Inferior parietal cortex (tissue), 1 donor: ENCODE data around the gene SMDT1.
A peak's percentile ranks its signal among the peaks of the same experiment; 100 is the strongest.
"Not testable (repeated sequence)": the region's sequence is repeated elsewhere in the genome, so short reads cannot be mapped to it uniquely, and the experiment has no call there.

ENCODE experiments used
- DNase-seq: peaks from one replicate; pipeline ENCODE4 v3.0.0-alpha.2; 2016; ENCODE audit errors: extremely low spot score

Gene SMDT1

DNA sequence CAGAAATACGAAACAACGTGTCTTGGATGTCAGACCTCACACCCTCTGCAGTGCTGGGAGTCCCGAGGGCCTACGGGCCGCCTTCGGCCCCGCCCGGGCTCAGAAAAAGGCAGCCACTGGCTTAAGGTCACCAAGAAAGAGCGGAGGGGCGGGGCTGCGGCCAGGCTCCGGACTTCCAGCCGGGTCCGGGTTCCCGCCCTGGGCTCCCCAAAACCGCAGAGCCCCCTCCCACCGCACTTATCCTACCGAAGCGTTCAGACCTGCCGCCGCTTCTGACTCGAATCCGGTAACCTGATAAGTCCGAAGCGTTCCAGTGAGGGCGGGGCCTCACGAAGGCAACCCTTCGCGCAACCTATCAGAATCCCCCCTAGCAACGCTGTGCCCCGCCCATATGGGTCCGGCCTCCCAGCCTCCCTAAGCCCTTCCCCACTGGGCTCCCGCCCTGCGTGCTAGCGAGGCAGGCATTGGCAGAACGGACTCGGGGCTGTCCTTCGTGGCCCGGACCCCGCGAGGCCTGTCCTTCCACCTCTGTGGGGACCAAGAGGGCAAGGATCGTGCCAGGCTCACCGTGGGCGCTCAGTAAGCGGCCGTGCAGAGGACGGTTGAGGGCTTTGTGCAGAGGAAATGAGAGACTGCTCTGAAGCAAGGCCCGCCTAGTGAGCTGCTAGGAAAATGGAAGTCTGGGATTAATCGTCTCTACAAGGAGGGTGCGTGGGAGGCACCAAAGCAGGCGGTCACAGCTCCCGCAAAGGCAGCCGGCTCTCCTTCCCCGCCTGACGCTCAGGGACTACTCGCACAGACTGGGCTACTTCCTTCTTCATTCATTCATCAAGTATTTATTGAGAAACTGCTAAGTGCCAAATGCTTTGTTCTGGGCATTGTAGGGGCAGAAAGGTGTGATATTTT, 8.7 kb upstream of the SMDT1 start, which contains the start of gene NAGA:
NAGA (minus strand) TSS at position 296 of the 906 bp plus-strand sequence. CDS start 515 bp downstream, outside the sequence.
- peak; percentile 91 for DNase-seq

DNA sequence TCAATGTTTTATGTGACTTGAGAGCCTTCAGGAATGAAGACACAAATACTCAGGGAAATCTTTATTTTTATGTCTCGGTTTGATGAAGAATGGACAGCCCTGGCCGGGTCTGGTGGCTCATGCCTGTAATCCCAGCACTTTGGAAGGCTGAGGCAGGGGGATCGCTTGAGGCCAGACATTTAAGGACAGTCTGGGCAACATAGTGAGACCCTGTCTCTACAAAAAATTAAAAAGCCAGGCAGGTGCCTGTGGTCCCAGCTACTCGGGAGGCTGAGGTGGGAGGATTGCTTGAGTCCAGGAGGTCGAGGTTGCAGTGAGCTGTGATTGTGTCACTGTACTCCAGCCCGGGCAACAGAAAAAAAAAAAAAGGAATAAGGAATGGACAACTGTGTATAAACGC, 8.0 kb upstream of the SMDT1 start:
- DNase-seq, result not testable (repeated sequence)

DNA sequence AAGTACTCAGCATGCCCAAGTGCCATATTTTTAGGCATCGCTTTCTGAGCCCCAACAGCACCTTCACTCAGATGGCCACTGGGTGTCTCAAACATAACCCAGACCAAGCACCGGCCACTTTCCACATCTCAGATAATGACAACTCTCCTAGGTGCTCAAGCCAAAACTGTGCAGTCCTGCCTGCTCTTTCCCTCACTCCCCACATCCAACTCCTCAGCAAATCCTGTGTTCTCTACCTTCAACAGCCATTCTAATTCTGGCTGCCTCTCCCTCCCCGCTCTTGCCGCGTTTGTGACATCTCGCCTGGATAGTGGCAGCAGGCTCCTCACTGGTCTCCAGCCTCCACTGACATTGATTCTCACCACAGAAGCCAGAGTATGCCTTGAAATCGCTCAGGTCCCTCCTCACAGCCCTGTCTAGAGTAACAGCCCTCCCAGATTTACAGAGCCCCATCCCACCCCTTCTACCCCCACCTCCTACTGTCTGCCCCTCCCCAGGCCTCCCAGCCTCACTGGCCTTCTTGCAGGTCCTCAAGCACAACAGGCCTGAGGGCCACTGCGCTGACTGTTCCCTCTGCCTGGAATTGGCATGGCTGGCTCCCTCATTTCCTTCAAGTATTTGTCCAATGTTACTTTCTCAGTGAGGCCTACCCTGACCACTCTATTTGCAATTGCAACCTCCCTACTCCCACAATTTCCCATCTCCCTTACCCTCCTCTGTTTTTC, 6.7 kb upstream of the SMDT1 start:
- no peak for DNase-seq

DNA sequence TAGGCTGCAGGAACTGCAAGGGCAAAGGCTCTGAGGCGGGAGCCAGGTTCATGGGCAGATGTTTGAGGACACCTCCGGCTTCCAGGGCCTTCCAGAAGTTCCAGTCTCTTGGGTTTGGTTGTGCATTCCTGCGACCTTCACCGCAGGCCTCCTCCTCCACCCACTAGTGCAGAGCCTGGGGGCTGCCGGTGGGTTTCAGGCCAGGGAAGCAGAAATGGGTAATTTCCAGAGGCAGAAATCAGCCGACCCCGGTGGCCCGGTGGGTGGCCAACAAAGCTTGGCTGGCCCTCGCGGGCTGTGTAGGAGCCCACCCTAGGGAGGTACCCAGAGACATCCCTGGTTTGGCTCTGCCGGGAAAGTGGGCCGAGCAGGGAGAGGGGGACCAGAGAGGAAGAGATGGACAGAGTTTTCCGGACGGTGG, 5.9 kb upstream of the SMDT1 start:
- DNase-seq, result no peak

DNA sequence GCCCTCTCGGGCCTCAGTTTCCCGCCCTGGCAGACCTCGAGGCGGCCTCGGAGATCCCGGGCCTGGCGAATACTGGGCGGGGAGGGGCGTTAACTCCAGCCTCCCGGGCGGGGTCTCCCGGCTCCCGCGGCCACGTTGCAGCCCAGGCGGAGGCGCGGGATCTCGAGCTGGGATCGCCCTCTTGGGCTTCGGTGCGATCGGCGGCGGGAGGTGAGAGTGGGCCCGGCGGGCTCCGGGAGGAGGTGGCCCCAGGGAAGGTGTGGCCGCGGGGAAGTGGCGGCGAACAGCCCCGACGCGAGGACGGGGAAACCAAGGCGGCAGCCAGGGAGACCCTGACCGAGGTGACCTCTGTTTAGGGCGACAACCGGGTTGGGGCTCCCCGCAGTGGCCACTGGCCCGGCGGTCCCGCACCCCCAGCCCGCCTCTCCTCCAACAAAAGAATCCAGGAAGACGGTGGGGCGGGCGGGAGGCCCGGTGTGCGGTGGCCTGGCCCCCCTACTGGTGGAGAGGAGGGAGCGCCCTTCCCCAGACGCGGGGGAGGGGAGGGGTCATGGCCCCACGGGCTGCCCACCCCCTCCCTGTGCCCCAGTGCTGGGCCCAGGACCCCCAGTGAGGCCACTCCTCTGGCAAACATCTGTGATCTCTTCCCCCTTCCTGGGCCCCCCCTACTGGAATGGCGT, 5.2 kb upstream of the SMDT1 start, which contains the start of gene PHETA2:
PHETA2 (plus strand) TSS at position 117 of the 680 bp plus-strand sequence. CDS start 3,046 bp downstream, outside the sequence.
- DNase-seq, result no peak

DNA sequence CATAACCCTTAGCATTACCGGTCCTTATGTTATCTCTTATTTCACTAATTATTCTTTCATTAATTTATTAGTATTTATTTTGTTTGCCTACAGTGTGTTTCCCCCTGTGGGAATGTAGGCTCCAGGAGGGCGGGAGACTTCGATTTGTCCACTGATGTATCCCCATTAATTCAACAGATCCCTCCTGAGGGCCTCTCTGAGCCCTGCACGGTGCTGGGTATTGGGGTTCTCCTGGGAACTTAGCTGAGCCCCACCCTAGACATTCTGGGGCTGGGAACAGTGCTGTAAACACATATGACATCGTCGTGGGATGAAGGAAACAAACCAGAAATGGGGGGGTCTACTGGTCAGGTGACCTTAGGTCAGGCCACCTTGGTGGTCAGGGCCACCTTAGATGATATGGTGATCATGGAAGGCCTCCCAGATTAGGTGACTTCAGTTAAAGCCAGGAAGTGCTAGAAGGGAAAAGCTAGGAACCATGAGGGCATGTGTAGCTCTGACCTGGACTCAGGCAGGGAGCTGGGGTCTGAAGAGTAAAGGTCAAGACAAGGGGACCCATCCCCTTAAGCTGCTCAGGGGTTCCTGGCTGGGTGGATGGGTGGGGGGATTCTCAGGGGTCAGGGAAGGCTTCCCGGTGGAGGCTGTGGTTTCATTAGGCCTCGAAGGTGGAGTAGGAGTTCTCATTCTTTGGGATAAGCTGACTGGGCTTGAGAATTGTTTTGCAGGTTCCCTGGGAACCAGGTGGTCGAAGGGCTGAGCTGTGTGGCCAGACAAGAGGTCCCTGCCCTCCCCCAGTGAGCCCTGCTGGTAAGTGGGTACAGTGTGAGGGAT, 4.4 kb upstream of the SMDT1 start:
- no peak for DNase-seq

DNA sequence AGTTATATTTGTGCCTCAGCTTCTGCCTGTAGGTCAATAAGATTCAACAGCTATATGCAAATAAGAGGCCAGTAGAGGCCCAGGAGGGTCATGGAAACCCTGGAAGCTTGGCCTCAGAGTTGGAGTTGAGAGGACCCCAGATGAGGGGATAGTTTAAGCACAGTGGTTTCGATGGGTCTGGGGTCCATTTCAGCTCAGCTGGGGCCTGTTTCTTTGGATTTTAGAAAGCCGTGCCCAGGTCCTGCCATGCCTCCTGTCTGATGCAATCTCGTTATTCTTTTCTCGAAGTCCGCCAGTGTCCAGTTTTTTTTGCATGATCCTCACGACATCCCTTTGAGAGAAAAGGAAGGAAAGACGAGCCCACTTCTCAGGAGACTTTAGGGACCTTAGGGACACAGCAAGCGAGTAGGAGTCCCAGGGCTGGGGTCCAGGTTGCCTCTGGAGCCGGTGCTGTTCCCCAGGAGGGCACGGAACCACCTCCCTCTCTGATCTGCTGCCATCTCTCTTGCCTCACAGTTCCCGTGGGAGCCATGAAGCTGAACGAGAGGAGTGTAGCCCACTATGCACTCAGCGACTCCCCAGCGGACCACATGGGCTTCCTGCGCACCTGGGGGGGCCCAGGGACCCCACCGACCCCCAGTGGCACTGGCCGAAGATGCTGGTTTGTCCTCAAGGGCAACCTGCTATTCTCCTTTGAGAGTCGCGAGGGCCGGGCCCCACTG, 2.6 kb upstream of the SMDT1 start:
- no peak for DNase-seq

DNA sequence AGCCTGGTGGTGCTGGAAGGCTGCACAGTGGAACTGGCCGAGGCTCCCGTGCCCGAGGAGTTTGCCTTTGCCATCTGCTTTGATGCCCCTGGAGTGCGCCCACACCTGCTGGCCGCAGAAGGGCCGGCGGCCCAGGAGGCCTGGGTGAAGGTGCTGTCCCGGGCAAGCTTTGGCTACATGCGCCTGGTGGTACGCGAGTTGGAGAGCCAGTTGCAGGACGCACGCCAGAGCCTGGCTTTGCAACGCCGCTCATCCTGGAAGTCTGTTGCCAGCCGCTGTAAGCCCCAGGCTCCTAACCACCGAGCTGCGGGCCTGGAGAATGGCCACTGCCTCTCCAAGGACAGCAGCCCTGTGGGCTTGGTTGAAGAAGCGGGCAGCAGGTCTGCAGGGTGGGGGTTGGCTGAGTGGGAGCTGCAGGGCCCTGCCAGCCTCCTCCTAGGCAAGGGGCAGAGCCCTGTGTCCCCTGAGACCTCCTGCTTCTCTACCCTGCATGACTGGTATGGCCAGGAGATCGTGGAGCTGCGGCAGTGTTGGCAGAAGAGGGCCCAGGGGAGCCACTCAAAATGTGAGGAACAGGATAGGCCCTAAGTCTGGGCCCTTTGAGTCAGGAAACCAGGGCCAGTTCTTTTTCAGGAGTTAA, 1.9 kb upstream of the SMDT1 start:
- no peak for DNase-seq

DNA sequence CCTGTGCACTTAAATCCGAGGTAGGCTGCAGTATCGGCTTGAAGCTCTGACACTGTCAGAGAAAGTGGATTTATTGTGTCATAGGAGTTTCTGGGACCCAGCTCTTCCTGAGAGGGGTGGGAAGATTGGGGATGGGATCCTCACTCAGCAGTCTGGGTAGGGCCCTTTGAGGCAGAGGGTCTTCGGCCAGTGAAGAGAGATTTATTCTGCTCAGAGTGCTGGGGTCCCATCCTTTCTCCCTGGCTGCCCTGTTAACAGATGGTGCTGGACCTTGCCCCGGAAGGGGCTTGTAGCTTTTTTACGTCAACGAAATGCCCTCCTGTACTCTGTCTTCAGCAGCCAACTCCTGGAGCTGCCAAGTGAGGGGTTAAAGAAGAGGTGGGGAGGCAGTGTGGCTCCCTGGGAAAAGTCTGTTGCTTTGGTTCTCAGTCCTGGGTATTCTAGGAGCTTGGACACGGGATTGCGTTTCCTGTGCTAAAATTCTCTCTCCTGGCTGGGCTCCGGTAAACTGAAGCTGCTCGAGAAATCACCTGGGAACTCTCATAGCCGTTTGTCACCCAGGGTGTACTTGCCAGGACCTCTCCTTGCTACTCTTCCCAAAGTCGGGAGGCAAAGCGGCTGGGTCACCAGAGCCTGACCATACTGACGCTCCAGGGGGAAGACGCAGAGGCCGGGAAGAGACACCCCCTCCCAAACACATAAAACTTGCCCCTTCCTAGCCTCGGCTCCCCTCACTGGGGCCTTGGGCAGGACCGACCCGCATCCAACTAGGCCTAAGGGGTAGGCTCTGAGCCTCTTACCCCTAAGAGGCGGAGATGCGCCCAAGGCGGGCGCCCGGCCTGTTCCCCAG, 806 bp upstream of the SMDT1 start:
- DNase-seq, result no peak

DNA sequence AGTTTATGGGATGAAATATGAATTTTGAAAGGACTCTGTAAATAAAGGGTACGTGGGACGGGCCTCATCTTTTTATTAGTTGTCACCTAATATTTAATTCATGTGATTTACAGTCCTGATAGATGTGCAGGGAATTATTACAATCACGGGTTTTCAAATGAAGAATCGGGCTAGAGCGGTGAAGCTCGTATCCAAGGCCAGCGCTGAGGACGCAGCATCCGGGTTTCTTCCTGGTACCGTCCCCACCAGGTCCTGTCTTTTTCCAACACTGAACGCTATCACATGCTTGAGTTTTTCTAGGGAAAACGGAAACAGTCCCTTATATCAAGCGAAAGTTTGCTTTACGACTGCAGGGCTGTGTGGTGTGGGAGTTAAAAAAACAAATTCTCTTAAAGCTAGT, 787 bp downstream of the SMDT1 start:
- DNase-seq, result peak; percentile 73

DNA sequence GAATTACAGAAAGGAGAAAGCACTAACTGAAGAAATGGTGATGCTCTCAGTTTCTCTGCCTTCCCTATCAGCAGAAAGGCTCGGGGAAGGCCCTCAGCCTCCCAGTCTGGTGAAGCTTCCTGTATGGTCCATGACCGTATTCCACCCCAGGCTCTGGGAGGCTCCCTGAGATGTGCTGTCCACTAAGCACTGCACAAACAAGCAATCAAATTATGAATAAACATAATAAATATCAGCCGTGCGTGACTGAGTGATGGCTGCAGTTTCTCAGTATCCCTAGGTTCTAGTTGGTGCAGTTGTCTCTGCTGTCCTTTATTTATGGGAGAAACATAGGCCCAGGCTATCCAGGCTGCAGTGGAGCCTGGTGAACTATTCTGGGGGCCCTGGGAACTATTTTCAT, 3.6 kb downstream of the SMDT1 start:
- DNase-seq, result no peak

DNA sequence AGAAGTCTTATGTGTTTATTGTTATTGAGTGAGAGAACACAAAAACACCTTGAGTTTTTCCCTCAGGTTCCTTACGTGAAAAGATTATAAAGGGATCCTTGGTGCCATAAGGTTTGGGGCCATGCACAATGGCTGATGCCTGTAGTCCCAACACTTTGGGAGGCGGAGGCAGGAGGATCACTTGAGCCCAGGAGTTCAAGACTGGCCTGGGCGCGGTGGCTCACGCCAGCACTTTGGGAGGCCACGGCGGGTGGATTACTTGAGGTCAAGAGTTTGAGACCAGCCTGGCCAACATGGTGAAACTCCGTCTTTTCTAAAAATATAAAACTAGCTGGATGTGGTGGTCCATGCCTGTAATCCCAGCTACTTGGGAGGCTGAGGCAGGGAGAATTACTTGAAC, 5.4 kb downstream of the SMDT1 start:
- no peak for DNase-seq

DNA sequence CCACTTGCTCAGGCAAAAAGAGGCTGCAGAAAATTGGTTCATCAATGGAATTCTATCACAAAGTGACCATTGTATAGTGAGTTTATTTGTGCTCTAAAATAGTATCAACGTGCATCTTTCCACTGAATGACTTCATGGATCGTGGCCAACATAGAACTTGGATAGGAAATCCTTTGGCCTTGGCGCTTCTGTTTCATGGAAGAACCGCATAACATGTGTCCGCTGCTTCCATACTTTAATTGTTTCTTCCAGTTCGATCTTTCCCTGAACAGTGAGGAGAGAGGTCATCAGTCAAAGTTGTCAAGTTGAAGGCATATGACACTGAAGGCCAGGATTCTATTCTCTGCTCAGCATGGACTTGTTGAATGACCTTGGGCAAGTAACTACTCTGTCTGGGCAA, 6.6 kb downstream of the SMDT1 start:
- no peak for DNase-seq

DNA sequence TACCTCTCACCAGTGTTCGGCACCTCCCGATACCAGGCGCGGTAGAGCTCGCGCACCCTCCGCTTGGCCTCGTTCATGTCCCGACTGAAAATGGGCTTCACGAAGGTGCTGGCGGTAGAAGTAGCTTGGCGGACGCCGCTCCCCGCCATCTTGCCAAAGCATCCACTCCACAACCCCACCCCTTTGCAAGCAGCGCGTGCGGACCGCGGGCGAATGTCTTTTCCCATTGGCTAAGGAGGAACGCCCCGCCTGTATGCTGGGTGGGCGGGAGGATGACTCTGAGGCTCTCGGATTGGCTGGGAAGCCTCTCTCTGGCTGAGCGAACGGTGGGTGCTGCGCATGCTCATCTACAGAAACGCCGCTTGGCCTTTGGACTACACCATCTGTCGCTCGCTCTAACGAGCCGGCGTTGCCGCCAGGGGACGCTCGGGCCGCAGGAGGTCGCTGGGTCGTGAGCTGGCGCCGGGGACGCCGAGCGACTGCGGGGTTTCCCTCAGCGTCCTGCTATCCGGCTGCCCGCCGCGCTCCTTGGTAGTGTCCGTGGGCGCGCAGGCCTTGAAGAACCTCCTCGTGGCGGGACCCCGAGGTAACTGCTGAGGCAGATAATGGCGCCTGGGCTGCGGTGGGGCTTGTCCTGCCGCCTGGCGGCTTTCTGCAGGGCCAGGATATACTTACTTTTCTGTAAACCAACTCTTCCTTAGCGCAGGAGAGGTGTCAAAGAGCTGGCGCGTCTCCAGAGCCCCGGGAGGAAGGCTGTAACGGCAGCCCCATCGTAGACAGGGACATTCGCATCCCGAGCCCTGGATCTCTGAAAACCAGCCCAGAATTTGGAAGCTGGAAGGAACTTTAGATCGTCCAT, 11.3 kb downstream of the SMDT1 start, which contains the start of gene NDUFA6:
NDUFA6 (minus strand) TSS at position 177 of the 859 bp plus-strand sequence; CDS start at position 149, 28 bp downstream.
- DNase-seq, result peak; percentile 99

DNA sequence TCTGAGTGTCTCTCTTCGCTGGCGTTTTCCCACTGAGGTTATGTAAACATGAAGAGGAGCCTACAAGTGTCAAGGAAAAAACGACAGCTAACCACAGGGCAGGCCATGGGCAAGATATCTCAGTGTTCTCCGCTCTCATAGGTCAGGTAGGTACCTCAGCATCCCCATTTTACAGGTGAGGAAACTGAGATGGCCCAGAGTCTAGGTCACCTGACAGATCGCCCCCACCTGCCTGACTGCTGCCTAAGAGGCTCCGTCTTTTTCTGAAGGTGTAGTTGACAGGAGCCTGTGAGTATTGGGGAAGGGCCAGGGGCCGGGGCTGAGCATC, 11.9 kb downstream of the SMDT1 start:
- DNase-seq, result no peak

DNA sequence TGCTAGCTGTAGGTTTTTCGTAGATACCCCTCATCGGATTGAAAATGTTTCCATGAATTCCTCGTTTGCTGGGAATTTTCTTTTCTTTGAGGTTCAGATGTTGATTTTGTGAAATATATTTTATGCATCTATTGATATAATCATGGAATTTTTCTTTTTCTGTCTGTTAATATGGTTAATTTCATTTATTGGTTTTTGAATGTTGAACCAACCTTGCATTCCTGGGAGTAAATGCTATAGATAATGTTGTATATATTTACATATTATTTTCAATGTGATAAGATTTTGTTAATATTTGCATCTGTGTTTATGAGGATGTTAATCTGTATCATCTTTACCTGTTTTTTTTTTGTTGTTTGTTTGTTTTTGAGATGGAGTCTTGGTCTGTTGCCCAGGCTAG, 21.7 kb downstream of the SMDT1 start:
- DNase-seq, result no peak

DNA sequence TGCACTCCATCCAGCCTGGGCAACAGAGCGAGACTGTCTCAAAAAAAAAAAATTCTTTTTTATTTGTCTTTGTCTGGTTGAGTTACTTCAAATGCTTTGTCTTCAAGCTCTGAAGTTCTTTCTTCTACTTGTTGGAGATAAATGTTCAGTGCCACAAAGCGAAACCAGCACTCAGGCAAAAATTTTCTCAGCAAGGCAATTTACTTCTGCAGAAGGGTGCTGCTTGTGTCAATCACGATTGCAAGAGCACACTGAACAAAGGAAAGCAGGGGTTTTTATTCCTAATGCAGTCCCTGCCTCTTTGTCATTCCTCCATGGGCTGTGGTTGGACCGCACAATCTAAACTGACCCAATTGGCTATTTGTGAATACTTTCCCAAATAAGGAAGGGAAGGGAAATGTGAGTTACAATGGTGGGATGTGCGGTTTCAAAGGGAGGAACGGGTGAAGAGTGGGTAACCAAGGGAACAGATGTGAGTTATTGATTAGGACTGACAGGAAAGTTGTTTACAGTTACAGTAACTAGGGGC, 24.9 kb downstream of the SMDT1 start:
- not testable (repeated sequence) for DNase-seq

DNA sequence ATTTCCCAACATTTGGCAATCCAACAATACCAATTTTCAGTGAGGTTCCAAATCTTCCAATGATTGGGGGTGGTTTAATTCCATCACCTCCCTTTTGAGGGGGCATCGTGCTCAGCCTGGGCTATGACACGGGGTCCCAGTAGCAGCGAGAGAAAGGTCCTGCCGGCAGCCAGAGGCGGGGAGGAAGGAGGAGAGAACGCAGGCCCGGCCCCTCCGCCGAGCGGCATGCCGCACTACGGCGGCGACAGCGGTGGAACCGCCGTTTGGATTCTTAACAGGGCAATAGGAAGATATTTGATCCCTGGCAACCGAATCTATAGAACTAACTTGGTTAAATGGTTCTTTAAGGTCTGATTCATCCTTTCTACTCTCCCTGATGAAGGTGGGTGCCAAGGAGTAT, 29.3 kb downstream of the SMDT1 start:
- DNase-seq, result no peak
